Loucy (cell line): ENCODE measurements around the gene TRMO.

ENCODE experiments used
- CTCF ChIP-seq: fragments of 200-600 bp; sonication (generic); conservative IDR thresholded peaks from 2 replicates; pipeline ENCODE4 v1.5.1; 2014; ENCODE audit warnings: mild to moderate bottlenecking, antibody characterized with exemption, low read length
- EZH2phosphoT487 ChIP-seq: fragments of 200-600 bp; IDR thresholded peaks from 2 replicates; pipeline ENCODE4 v1.6.1; 2018; ENCODE audit warnings: antibody characterized with exemption, mild to moderate bottlenecking, moderate library complexity, borderline replicate concordance

GRCh38 chr9:97930972-97931371 is 8.7 kb upstream of the TRMO start:
- TF ChIP-seq CTCF = no peak
- no peak for TF ChIP-seq EZH2phosphoT487
